Kidney epithelial cell (primary cell): Measurements from ENCODE around the gene MDFIC2. TPM values are rescaled to one million over a fixed set of nuclear protein-coding genes. Genes with fewer than 3 reads are reported as not detected.

Experiments
- DNase-seq: peaks from one replicate; pipeline ENCODE4 v3.0.0-alpha.2; 2010; ENCODE audit warnings: low read depth
- H3K27me3 ChIP-seq: 2 replicates; pipeline ENCODE4 v1.6.0; 2011; ENCODE audit warnings: low read length; ENCODE audit not compliant: control insufficient read depth, insufficient read depth
- H3K36me3 ChIP-seq: 2 replicates; pipeline ENCODE4 v1.5.1; 2011; ENCODE audit warnings: low read length; ENCODE audit not compliant: control insufficient read depth, insufficient read depth
- H3K4me3 ChIP-seq: 2 replicates; pipeline ENCODE4 v1.5.1; 2011; ENCODE audit warnings: low read depth, mild to moderate bottlenecking, control low read depth, low read length
- CTCF ChIP-seq: IDR thresholded peaks from 2 replicates; pipeline ENCODE4 v1.5.1; 2011; ENCODE audit warnings: mild to moderate bottlenecking, moderate library complexity, low read length, control low read depth, inconsistent platforms; ENCODE audit not compliant: insufficient read depth, poor library complexity, severe bottlenecking
- total RNA-seq: library from RNA; depleted of rRNA; stranded (reverse); fragments of >200 nt; gene quantifications from 2 replicates; pipeline ENCODE4 v1.2.3, GENCODE V29; 2015

MDFIC2 gene
- total RNA-seq, 1 donor from 2014 or later: not detected

GRCh38 chr3:70180664-70181063, 131.8 kb downstream of the MDFIC2 start:
- Histone ChIP-seq H3K36me3 (no peaks in the 10 kb centered on the region), H3K4me3 (no peak overlapping the region), H3K27me3 (peaks cover 4% of the 10 kb centered on the region)
- TF ChIP-seq CTCF: no peak
- no peak for DNase-seq

- peaks cover 4% of the 10 kb centered on the region for H3K27me3 ChIP-seq
- DNase-seq: no peak
- no peak overlapping the region for H3K4me3 ChIP-seq
- H3K36me3 ChIP-seq: no peaks in the 10 kb centered on the region
- TF ChIP-seq CTCF: no peak
Observed at GRCh38 chr3:70179111-70179510, 133.3 kb downstream of the MDFIC2 start.

- H3K36me3 ChIP-seq: no peaks in the 10 kb centered on the region
- no peak for DNase-seq
- no peak overlapping the region for H3K4me3 ChIP-seq
- no peak for TF ChIP-seq CTCF
- H3K27me3 ChIP-seq: peaks cover 4% of the 10 kb centered on the region
Observed at GRCh38 chr3:70177881-70178645, 134.4 kb downstream of the MDFIC2 start.

- H3K36me3 ChIP-seq: no peaks in the 10 kb centered on the region
- H3K27me3 ChIP-seq: no peaks in the 10 kb centered on the region
- TF ChIP-seq CTCF: no peak
- no peak for DNase-seq
- H3K4me3 ChIP-seq: no peak overlapping the region
Observed at GRCh38 chr3:70176224-70176623, 136.2 kb downstream of the MDFIC2 start.

DNA sequence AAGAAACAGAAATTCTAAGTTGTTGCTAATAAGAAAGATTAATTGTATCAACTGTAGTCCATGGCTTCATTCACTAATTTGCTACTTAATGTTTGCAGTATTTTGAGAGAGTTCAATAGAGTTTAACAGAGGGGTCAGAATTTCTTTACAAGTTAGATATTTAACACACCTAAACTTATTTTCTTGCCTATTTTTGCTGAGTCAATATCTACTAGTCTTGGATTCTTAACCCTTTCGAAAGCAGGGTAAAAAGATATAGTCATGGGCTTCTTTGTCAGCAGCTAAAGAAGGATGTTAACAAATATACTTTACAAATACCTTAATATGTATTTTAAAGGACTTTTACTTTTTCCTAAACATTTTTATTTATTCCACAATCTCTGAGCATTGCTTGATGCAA, 155.6 kb downstream of the MDFIC2 start:
- DNase-seq: no peak
- H3K36me3 ChIP-seq: no peaks in the 10 kb centered on the region
- TF ChIP-seq CTCF: no peak
- no peak overlapping the region for H3K4me3 ChIP-seq
- no peaks in the 10 kb centered on the region for H3K27me3 ChIP-seq

GRCh38 chr3:70150599-70150998, 161.8 kb downstream of the MDFIC2 start:
- H3K27me3 ChIP-seq: no peaks in the 10 kb centered on the region
- TF ChIP-seq CTCF: no peak
- no peak for DNase-seq
- no peak overlapping the region for H3K4me3 ChIP-seq
- H3K36me3 ChIP-seq: no peaks in the 10 kb centered on the region
